GM19452 (cell line): ENCODE measurements around the gene FAN1.
"Not testable (repeated sequence)": the region's sequence is repeated elsewhere in the genome, so short reads cannot be mapped to it uniquely, and the experiment has no call there.

Experiments used
- ATAC-seq: cut with Tn5 transposase; IDR thresholded peaks from one replicate; pipeline ENCODE4 v1.9.1; 2021; ENCODE audit not compliant: unreplicated experiment

The FAN1 gene

GRCh38 chr15:30903497-30904187 is at the start of gene FAN1:
FAN1 (plus strand) TSS chr15:30903915; CDS start chr15:30904664, 749 bp downstream.
- peak; percentile 90 for ATAC-seq

GRCh38 chr15:30859091-30859874 is 44.4 kb upstream of the FAN1 start:
- ATAC-seq, result no peak

- ATAC-seq, result no peak
These were observed 38.5 kb upstream of the FAN1 start for GRCh38 chr15:30865257-30865656.

GRCh38 chr15:30870681-30871080 is 33.0 kb upstream of the FAN1 start:
- no peak for ATAC-seq

- no peak for ATAC-seq
These were observed 31.4 kb upstream of the FAN1 start for GRCh38 chr15:30872341-30872748.

GRCh38 chr15:30877070-30877469 is 26.6 kb upstream of the FAN1 start:
- no peak for ATAC-seq

- no peak for ATAC-seq
These were observed 25.2 kb upstream of the FAN1 start for GRCh38 chr15:30878515-30878914.

GRCh38 chr15:30882849-30883433 is 20.8 kb upstream of the FAN1 start:
- ATAC-seq, result no peak

- ATAC-seq, result not testable (repeated sequence)
These were observed 20.0 kb upstream of the FAN1 start for GRCh38 chr15:30883666-30884065.

- no peak for ATAC-seq
These were observed 17.9 kb upstream of the FAN1 start for GRCh38 chr15:30885814-30886213.

GRCh38 chr15:30889196-30889595 is 14.5 kb upstream of the FAN1 start:
- ATAC-seq, result no peak

GRCh38 chr15:30895461-30896210 is 8.1 kb upstream of the FAN1 start:
- no peak for ATAC-seq

- ATAC-seq, result no peak
These were observed 7.5 kb upstream of the FAN1 start for GRCh38 chr15:30896211-30896606.

- ATAC-seq, result no peak
These were observed 1.8 kb upstream of the FAN1 start for GRCh38 chr15:30901889-30902288.

- no peak for ATAC-seq
These were observed 1.1 kb downstream of the FAN1 start for GRCh38 chr15:30904812-30905211.

GRCh38 chr15:30905821-30906220 is 2.1 kb downstream of the FAN1 start:
- ATAC-seq, result no peak

- ATAC-seq, result no peak
These were observed 2.7 kb downstream of the FAN1 start for GRCh38 chr15:30906366-30906765.

- ATAC-seq, result no peak
These were observed 10.0 kb downstream of the FAN1 start for GRCh38 chr15:30913761-30914160.

- ATAC-seq, result no peak
These were observed 13.3 kb downstream of the FAN1 start for GRCh38 chr15:30917013-30917412.

- ATAC-seq, result no peak
These were observed 14.0 kb downstream of the FAN1 start for GRCh38 chr15:30917675-30918074.

GRCh38 chr15:30918366-30918765 is 14.7 kb downstream of the FAN1 start:
- no peak for ATAC-seq
